ENCODE results near the gene TMBIM6. TPM values are rescaled to one million over a fixed set of nuclear protein-coding genes. Genes with fewer than 3 reads are reported as not detected.

Gene TMBIM6
- total RNA-seq, 1 donor from 2014 or later, result 571 TPM

DNA sequence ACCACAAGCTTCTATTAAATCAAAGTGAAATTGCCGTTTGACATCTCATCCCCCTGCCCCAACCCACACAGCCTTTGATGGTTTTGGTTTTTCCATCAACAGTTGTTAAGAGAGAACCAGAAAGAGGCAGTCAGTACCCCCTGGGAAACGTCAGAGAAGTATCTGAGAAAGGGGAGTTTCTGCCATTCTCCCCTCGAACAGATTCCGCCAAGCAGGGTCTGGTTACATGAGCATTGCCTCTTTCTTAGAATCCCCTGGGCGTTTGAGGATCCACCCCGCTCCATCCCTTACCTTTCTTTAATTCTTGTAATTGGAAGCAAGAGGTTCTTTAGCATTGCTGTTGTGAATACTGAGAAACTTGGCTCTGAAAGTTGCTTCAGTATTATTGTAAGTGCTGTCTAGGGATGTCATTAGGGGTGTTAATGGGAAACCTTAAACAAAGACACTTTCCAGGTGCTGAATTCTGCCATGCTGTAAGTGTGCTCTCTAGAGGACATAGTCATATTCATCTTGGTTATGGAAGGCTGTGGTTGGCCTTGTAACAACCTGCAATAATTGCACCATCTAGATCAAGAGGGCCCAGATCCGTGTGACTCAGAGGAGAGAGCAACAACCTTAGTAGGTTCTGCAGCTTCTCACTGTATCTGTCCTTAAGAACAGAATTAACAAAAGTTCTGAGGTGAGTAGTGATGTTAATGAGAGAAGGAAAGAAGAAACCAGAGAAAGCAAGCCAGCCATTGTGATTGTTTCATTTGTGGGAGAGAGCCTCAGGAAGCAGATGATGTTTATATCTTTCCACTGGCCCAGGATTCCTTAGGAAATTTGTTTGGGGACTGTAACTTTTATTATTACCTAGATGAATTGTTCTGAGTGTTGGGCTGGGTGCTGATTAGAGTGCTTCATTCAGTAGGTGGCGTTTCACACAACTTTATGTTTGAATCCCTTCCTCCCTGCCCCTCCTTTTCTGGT is 9.0 kb downstream of the TMBIM6 start:
- Mint-ChIP-seq H3K9me3 (ENCODE audit: unreplicated experiment) (no peaks in the 10 kb centered on the region), H3K36me3 (ENCODE audit: low read depth, unreplicated experiment) (peaks cover 6% of the 10 kb centered on the region), H3K4me1 (ENCODE audit: unreplicated experiment) (peaks cover 28% of the 10 kb centered on the region), H3K27ac (ENCODE audit: unreplicated experiment) (peak overlapping the region; percentile 58), H3K27me3 (ENCODE audit: unreplicated experiment) (peaks cover 2% of the 10 kb centered on the region), H3K4me3 (ENCODE audit: unreplicated experiment) (no peak overlapping the region)
- TF ChIP-seq, protein P1, sequence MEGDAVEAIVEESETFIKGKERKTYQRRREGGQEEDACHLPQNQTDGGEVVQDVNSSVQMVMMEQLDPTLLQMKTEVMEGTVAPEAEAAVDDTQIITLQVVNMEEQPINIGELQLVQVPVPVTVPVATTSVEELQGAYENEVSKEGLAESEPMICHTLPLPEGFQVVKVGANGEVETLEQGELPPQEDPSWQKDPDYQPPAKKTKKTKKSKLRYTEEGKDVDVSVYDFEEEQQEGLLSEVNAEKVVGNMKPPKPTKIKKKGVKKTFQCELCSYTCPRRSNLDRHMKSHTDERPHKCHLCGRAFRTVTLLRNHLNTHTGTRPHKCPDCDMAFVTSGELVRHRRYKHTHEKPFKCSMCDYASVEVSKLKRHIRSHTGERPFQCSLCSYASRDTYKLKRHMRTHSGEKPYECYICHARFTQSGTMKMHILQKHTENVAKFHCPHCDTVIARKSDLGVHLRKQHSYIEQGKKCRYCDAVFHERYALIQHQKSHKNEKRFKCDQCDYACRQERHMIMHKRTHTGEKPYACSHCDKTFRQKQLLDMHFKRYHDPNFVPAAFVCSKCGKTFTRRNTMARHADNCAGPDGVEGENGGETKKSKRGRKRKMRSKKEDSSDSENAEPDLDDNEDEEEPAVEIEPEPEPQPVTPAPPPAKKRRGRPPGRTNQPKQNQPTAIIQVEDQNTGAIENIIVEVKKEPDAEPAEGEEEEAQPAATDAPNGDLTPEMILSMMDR (IDR thresholded peaks at IDR 0.05; ENCODE audit: unreplicated experiment), result no peak
- no peak for DNase-seq (ENCODE audit: low spot score)

DNA sequence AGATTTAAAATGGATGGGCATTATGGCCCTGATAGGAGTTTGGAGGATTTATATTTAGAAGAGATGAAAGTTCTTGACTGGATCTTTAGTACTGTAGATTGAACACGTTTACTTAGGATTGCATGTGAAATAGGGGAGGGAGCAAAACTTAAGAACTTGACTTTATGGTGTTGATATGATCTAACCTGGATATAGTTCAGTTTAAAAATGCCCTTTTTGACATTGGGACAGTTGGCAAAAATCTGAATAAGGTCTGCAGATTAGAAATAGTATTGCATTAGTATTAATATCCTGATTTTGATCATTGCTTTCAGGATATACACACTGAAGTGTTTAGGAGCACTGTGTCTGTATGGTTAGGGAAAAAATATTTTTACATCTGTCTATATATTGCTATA is 9.6 kb downstream of the TMBIM6 start:
- DNase-seq (ENCODE audit: low spot score), result no peak
- Mint-ChIP-seq H3K27me3 (ENCODE audit: unreplicated experiment) (peaks cover 2% of the 10 kb centered on the region), H3K9me3 (ENCODE audit: unreplicated experiment) (no peaks in the 10 kb centered on the region), H3K36me3 (ENCODE audit: low read depth, unreplicated experiment) (peaks cover 6% of the 10 kb centered on the region), H3K4me3 (ENCODE audit: unreplicated experiment) (no peak overlapping the region), H3K27ac (ENCODE audit: unreplicated experiment) (peak overlapping the region; percentile 58), H3K4me1 (ENCODE audit: unreplicated experiment) (peaks cover 28% of the 10 kb centered on the region)
- TF ChIP-seq, protein P1 (IDR thresholded peaks at IDR 0.05; ENCODE audit: unreplicated experiment), result no peak

DNA sequence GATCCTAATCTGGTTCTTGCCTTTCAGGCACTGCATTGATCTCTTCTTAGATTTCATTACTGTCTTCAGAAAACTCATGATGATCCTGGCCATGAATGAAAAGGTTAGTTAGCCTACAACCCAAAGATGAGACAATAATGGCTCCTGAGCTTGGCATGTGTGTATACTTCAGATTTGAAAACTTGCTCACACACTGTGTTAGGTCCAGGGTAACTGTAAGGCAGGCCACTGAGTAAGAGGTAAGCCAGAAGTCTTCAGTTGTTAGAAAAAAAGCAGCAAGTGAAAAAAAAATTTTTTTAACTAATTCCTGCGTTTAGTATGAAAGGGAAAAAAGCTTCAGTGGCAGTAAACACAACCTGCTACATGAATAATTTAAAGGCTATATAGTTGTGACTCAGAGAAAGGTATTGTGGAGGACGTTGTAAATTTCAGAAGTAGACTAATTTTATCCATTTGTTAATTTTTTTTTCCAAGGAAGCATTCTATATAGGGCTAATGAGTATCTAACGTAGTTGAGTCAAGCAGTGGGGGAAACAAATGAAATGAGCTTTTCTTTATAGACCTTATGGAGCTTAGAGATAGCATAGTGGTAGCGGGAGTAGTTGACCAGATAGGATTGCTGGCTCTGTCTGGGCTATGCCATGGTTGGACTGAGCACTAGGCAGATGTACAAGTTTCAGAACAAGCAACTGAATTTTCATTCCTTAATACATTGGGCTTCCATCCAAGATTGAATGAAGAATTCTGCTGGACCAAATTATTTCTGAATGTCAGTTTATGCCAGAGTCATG is 20.5 kb downstream of the TMBIM6 start:
- Mint-ChIP-seq H3K27me3 (ENCODE audit: unreplicated experiment) (peaks cover 1% of the 10 kb centered on the region), H3K4me1 (ENCODE audit: unreplicated experiment) (peaks cover 35% of the 10 kb centered on the region), H3K36me3 (ENCODE audit: low read depth, unreplicated experiment) (peaks cover 64% of the 10 kb centered on the region), H3K27ac (ENCODE audit: unreplicated experiment) (peak overlapping the region; percentile 10), H3K9me3 (ENCODE audit: unreplicated experiment) (no peaks in the 10 kb centered on the region), H3K4me3 (ENCODE audit: unreplicated experiment) (peak overlapping the region; percentile 35)
- no peak for DNase-seq (ENCODE audit: low spot score)
- TF ChIP-seq, protein P1 (IDR thresholded peaks at IDR 0.05; ENCODE audit: unreplicated experiment), result no peak

DNA sequence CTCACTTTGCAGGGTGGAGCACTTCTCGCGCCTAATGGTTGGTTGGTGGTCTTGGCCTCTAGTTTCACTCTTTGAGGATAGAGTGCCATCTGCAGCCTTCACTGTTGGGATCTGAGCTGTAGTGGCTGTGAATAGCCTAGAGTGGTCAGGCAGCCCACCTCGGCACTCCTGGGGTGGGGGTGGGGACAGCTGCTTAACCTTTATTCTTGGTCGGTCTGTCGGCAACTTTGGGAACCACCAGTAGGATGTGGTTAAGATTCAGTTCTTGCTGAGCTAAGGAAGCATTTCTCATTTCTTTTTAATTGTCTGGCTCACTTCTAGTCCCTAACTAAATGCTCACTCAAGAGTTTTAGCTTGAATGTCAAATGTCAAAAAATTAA is 21.1 kb downstream of the TMBIM6 start:
- peak overlapping the region; percentile 47 for H3K4me3 Mint-ChIP-seq (ENCODE audit: unreplicated experiment)
- no peak for DNase-seq (ENCODE audit: low spot score)
- H3K27ac Mint-ChIP-seq (ENCODE audit: unreplicated experiment), result peak overlapping the region; percentile 42
- no peaks in the 10 kb centered on the region for H3K9me3 Mint-ChIP-seq (ENCODE audit: unreplicated experiment)
- TF ChIP-seq, protein P1 (IDR thresholded peaks at IDR 0.05; ENCODE audit: unreplicated experiment), result no peak
- H3K36me3 Mint-ChIP-seq (ENCODE audit: low read depth, unreplicated experiment), result peaks cover 59% of the 10 kb centered on the region
- H3K4me1 Mint-ChIP-seq (ENCODE audit: unreplicated experiment), result peaks cover 37% of the 10 kb centered on the region
- peaks cover 1% of the 10 kb centered on the region for H3K27me3 Mint-ChIP-seq (ENCODE audit: unreplicated experiment)

Data from endothelial cell (in vitro differentiated cells).